GM21515 (cell line): Measurements from ENCODE around the gene CLIC1.

Experiments used
- ATAC-seq: cut with Tn5 transposase; IDR thresholded peaks from one replicate; pipeline ENCODE4 v1.9.1; 2021; ENCODE audit not compliant: unreplicated experiment

Gene CLIC1

GRCh38 chr6:31705931-31706330 lies 30.4 kb downstream of the CLIC1 start:
- ATAC-seq = no peak

- ATAC-seq = peak; percentile 71
Observed at GRCh38 chr6:31702819-31703716, 33.3 kb downstream of the CLIC1 start, which contains the start of gene ABHD16A. TSS of gene ABHD16A (minus strand) at chr6:31703324. CDS start at chr6:31703281, 43 bp downstream.

GRCh38 chr6:31702405-31702818 lies 33.9 kb downstream of the CLIC1 start:
- ATAC-seq = no peak

- no peak for ATAC-seq
Observed at GRCh38 chr6:31701666-31702404, 34.5 kb downstream of the CLIC1 start.

GRCh38 chr6:31700740-31701401 lies 35.5 kb downstream of the CLIC1 start:
- no peak for ATAC-seq

GRCh38 chr6:31697555-31697954 lies 38.8 kb downstream of the CLIC1 start:
- ATAC-seq = no peak

- no peak for ATAC-seq
Observed at GRCh38 chr6:31693535-31693934, 42.8 kb downstream of the CLIC1 start.

GRCh38 chr6:31692886-31693285 lies 43.4 kb downstream of the CLIC1 start:
- ATAC-seq = no peak

GRCh38 chr6:31692353-31692752 lies 44.0 kb downstream of the CLIC1 start:
- no peak for ATAC-seq

GRCh38 chr6:31691564-31692108 lies 44.7 kb downstream of the CLIC1 start:
- no peak for ATAC-seq

- ATAC-seq = no peak
Observed at GRCh38 chr6:31691078-31691463, 45.3 kb downstream of the CLIC1 start.

- no peak for ATAC-seq
Observed at GRCh38 chr6:31690231-31691077, 45.9 kb downstream of the CLIC1 start.

GRCh38 chr6:31689249-31690110 lies 46.9 kb downstream of the CLIC1 start:
- ATAC-seq = no peak

GRCh38 chr6:31687860-31688693 lies 48.3 kb downstream of the CLIC1 start:
- no peak for ATAC-seq

- no peak for ATAC-seq
Observed at GRCh38 chr6:31687321-31687720, 49.0 kb downstream of the CLIC1 start.

- ATAC-seq = no peak
Observed at GRCh38 chr6:31686483-31686882, 49.8 kb downstream of the CLIC1 start.

GRCh38 chr6:31683591-31683990 lies 52.7 kb downstream of the CLIC1 start:
- no peak for ATAC-seq

- no peak for ATAC-seq
Observed at GRCh38 chr6:31681135-31681671, 55.1 kb downstream of the CLIC1 start.
